ENCODE measurements around the gene MYO18B.

- TF ChIP-seq CTCF (IDR thresholded peaks at IDR 0.05; ENCODE audit: insufficient read depth, low read length) (no peak), POLR2AphosphoS5 (IDR thresholded peaks at IDR 0.05; ENCODE audit: low read depth) (no peak), REST (IDR thresholded peaks at IDR 0.05; ENCODE audit: insufficient replicate concordance, low read depth) (no peak)
These were observed 227.9 kb downstream of the MYO18B start for GRCh38 chr22:25969901-25970300.
